Thymus (tissue), 11 donors: ENCODE data around the gene TMEM234. TPM values are rescaled to one million over a fixed set of nuclear protein-coding genes. Genes with fewer than 3 reads are reported as not detected.

Source experiments
- DNase-seq, 9 donors: peaks; one replicate each; pipeline ENCODE4 v3.0.0-alpha.2; 2013; ENCODE audit warnings: low spot score in 9 of 9, low read depth in 6 of 9, missing footprints in 1 of 9
- H3K27ac ChIP-seq, 2 donors: one replicate each; pipeline ENCODE4 v1.5.1; 2013; ENCODE audit warnings: control low read depth in 1 of 2, low read depth in 1 of 2, low read length in 1 of 2, mild to moderate bottlenecking in 1 of 2, moderate library complexity in 1 of 2
- H3K27me3 ChIP-seq, 2 donors: one replicate each; pipeline ENCODE4 v1.5.1; 2013; ENCODE audit warnings: low read length in 1 of 2; ENCODE audit not compliant: control insufficient read depth in 2 of 2, insufficient read depth in 1 of 2
- H3K36me3 ChIP-seq, 2 donors: one replicate each; pipeline ENCODE4 v1.5.1; 2013; ENCODE audit warnings: low read length in 1 of 2, mild to moderate bottlenecking in 1 of 2, moderate library complexity in 1 of 2; ENCODE audit not compliant: control insufficient read depth in 2 of 2, insufficient read depth in 2 of 2
- H3K4me1 ChIP-seq, 2 donors: one replicate each; pipeline ENCODE4 v1.5.1; 2013; ENCODE audit warnings: low read length in 2 of 2; ENCODE audit not compliant: control insufficient read depth in 2 of 2, insufficient read depth in 2 of 2
- H3K4me3 ChIP-seq, 2 donors: one replicate each; pipeline ENCODE4 v1.5.1; 2013; ENCODE audit warnings: low read length in 2 of 2, control low read depth in 1 of 2, mild to moderate bottlenecking in 1 of 2
- H3K9me3 ChIP-seq, 2 donors: one replicate each; pipeline ENCODE4 v1.5.1; 2013; ENCODE audit warnings: low read length in 1 of 2, mild to moderate bottlenecking in 1 of 2; ENCODE audit not compliant: control insufficient read depth in 2 of 2, insufficient read depth in 1 of 2
- WGBS: extraction: QIAGEN DNeasy Blood & Tissue Kit; methylation state at CpG from one replicate; pipeline ENCODE4 v1.1.7; 2013; 5-methylcytosine and 5-hydroxymethylcytosine counted together
- polyA plus RNA-seq: library from polyadenylated mRNA; stranded (reverse); fragments of 200-250 nt; gene quantifications from one replicate; pipeline ENCODE4 v1.2.3, GENCODE V29; 2013
- total RNA-seq: library from RNA; stranded (reverse); fragments of 120-200 nt; gene quantifications from one replicate; pipeline ENCODE4 v1.2.4, GENCODE V29; 2013
- donor health status: healthy.

Gene TMEM234
- total and polyA plus RNA-seq, 2 donors, result 8.5 to 15.4 TPM

DNA sequence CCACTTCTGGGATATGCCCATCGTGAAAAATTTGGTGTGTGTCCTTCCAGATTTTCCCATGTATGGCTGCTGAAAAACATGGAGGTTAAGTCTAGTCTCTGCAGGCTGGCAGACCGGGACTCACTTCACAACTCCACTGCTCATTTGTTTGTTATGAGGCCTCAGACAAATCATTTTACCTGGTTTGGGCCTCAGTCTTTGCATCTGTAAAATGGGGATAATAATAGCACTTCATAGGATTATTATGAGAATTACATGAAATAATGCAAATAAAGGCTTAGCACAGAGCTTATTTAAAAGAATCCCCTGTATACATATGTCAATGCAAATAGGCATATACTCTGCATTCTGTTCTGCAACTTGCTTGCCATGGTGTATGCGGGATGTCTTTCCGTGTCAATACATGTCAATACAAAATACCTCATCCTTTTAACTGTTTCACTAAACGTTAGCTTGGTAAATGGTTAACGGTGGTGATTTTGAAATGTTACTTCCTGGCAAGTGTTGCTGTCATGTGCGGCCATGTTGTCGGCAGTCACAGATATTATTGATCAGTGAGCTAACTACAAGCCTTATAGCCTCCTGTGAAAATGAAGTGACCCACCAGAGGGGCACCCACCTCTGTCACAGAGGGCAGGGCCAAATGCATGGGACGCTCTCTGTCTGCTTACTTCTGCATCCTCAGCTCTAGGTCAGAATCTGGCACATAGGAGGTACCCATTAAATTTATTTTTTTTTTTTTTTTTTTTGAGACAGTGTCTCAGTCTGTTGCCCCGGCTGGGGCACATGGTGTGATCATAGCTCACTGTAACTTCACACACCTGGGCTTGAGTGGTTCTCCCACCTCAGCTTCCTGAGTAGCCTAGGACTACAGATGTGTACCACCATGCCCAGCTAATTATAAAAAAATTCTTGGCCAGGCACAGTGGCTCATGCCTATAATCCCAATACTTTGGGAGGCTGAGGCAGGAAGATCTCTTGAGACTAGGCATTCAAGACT is 33.2 kb upstream of the TMEM234 start:
- Histone ChIP-seq H3K9me3 (no peaks in the 10 kb centered on the region), H3K27me3 (no peaks in the 10 kb centered on the region), H3K4me3 (peak overlapping the region; percentile 4 to 25), H3K27ac (peak overlapping the region in 1 of 2 donors; percentile 24), H3K4me1 (peaks cover 30 to 76% of the 10 kb centered on the region in 2 donors), H3K36me3 (peaks cover 3 to 34% of the 10 kb centered on the region in 2 donors)
- 85% methylated on average over 10 of the region's 10 CpGs for WGBS
- no peak for DNase-seq

DNA sequence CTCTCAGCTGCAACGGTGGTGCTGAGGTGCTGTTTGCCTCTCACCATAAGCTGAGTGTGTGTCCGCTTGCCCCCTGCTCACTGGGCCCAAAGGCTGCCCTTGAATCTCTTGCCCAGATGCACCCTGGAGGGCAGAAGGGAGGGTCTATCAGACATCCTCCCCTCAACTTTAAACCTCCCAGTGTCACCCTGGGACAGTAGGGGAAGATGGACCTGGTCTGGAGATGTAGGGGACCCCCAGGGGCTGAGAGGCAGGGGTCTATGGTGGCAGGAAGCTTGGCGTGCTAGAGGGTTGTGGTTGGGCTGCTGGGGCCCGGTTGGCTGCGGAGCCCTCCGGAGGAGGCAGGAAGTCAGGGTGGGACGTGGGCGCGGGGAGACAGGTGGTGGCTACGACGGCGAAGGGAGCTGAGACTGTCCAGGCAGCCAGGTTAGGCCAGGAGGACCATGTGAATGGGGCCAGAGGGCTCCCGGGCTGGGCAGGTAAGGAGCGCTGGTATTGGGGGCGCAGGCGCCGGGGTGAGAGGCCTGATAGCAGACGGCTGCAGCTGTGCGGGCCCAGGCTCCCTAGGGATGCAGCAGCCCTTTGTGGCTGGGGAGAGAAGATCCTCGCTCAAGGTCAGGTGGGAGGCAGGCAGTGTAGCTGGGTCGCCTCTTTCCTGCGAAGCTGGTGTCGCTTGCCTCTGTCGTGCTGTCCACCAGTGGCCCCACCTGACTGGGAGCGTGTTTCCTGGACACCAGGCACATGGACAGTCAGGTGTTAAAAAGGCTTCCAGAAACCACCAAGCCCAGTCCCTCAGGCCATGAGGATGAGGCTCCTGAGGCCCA is 29.0 kb upstream of the TMEM234 start, which contains the start of gene LCK:
Gene LCK (plus strand): TSS at position 373 of the 824 bp plus-strand sequence. CDS start 23,065 bp downstream, outside the sequence.
- peak in 3 of 9 donors; percentile 76 to 88 (median 80) for DNase-seq
- no peaks in the 10 kb centered on the region for H3K27me3 ChIP-seq
- H3K27ac ChIP-seq, result peak within 1 kb of the TSS; percentile 94 to 100
- H3K9me3 ChIP-seq, result no peaks in the 10 kb centered on the region
- peak within 1 kb of the TSS; percentile 59 to 88 for H3K4me3 ChIP-seq
- peaks cover 35 to 97% of the 10 kb centered on the region in 2 donors for H3K4me1 ChIP-seq
- 16% methylated on average over 25 of the region's 25 CpGs for WGBS
- H3K36me3 ChIP-seq, result peaks cover 0 to 16% of the 10 kb centered on the region in 2 donors

- 8% methylated on average over 9 of the region's 9 CpGs for WGBS
- Histone ChIP-seq H3K9me3 (no peaks in the 10 kb centered on the region), H3K36me3 (peaks cover 0 to 7% of the 10 kb centered on the region in 2 donors), H3K4me3 (peak overlapping the region; percentile 59 to 88), H3K27ac (peak overlapping the region; percentile 94 to 100), H3K27me3 (no peaks in the 10 kb centered on the region), H3K4me1 (peaks cover 29 to 86% of the 10 kb centered on the region in 2 donors)
- peak; percentile 84 to 97 (median 92) for DNase-seq
Observed at GRCh38 chr1:32249831-32250525, 27.8 kb upstream of the TMEM234 start.

GRCh38 chr1:32247983-32248889 is 26.1 kb upstream of the TMEM234 start:
- Histone ChIP-seq H3K4me1 (peaks cover 22 to 69% of the 10 kb centered on the region in 2 donors), H3K27ac (peak overlapping the region; percentile 91 to 100), H3K27me3 (no peaks in the 10 kb centered on the region), H3K4me3 (peak overlapping the region; percentile 10 to 30), H3K36me3 (no peaks in the 10 kb centered on the region), H3K9me3 (no peaks in the 10 kb centered on the region)
- WGBS, result 9% methylated on average over 31 of the region's 31 CpGs
- peak in 4 of 9 donors; percentile 70 to 86 (median 74) for DNase-seq

GRCh38 chr1:32247452-32247851 is 25.3 kb upstream of the TMEM234 start:
- Histone ChIP-seq H3K4me1 (peaks cover 16 to 65% of the 10 kb centered on the region in 2 donors), H3K36me3 (no peaks in the 10 kb centered on the region), H3K27me3 (no peaks in the 10 kb centered on the region), H3K4me3 (no peak overlapping the region), H3K27ac (peak overlapping the region; percentile 91 to 100), H3K9me3 (no peaks in the 10 kb centered on the region)
- WGBS, result 96% methylated on average over 12 of the region's 12 CpGs
- DNase-seq, result no peak

- no peaks in the 10 kb centered on the region for H3K27me3 ChIP-seq
- peak within 1 kb of the TSS; percentile 91 to 100 for H3K27ac ChIP-seq
- H3K4me1 ChIP-seq, result peaks cover 13 to 62% of the 10 kb centered on the region in 2 donors
- H3K9me3 ChIP-seq, result no peaks in the 10 kb centered on the region
- H3K36me3 ChIP-seq, result no peaks in the 10 kb centered on the region
- 98% methylated on average over 3 of the region's 3 CpGs for WGBS
- DNase-seq, result no peak
- peak within 1 kb of the TSS in 1 of 2 donors; percentile 30 for H3K4me3 ChIP-seq
Observed at GRCh38 chr1:32246888-32247273, 24.7 kb upstream of the TMEM234 start, which contains the start of gene FAM167B. Gene FAM167B (plus strand): TSS chr1:32247222. CDS start chr1:32247422, 200 bp downstream.

DNA sequence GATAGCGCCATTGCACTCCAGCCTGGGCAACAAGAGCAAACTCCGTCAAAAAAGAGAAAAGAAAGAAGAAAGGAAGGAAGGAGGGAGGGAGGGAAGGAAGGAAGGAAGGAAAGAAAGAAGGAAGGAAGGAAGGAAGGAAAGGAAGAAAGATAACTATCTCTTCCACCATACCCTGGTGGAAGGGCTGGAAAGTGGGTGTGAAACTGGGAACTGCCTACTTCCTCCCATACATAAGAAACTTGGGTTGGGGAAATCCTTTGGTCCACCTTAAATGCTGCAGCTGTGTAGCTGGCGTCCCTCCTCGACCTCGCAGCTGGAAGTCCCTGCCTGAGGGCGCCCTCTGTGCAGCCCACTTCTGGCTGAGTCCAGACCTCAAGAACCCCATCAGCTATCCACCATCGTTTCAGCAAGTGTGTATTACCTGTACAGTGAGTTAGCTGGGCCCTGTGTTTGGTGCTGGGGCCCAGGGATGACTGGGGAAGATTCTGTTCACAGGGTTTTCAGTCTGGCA is 20.2 kb upstream of the TMEM234 start:
- WGBS, result 40% methylated on average over 7 of the region's 7 CpGs

More for the DNA sequence above, 20.2 kb upstream of the TMEM234 start:
- peaks cover 0 to 12% of the 10 kb centered on the region in 2 donors for H3K27me3 ChIP-seq
- H3K9me3 ChIP-seq, result no peaks in the 10 kb centered on the region
- no peak overlapping the region for H3K4me3 ChIP-seq
- DNase-seq, result no peak
- H3K4me1 ChIP-seq, result peaks cover 6 to 46% of the 10 kb centered on the region in 2 donors
- H3K27ac ChIP-seq, result no peak overlapping the region
- no peaks in the 10 kb centered on the region for H3K36me3 ChIP-seq
